Sigmoid colon (tissue), 4 donors: ENCODE measurements around the gene FMNL2.

Source experiments
- CTCF ChIP-seq, 4 experiments: fragments of 450-650 bp in 3 of 4; fragments of 200-600 bp in 1 of 4; IDR thresholded peaks; one replicate each; pipeline ENCODE4 v1.5.1; 2016 to 2019; ENCODE audit warnings: antibody characterized with exemption in 4 of 4, mild to moderate bottlenecking in 3 of 4, moderate library complexity in 2 of 4
- EP300 ChIP-seq, 4 donors: sonication (generic); formaldehyde crosslinking; IDR thresholded peaks; one replicate each; pipeline ENCODE4 v1.6.1; 2017; ENCODE audit warnings: antibody characterized with exemption in 4 of 4
- POLR2A ChIP-seq, 2 donors: fragments of 450-650 bp; IDR thresholded peaks; one replicate each; pipeline ENCODE4 v1.6.1; 2016; ENCODE audit warnings: antibody characterized with exemption in 2 of 2, mild to moderate bottlenecking in 2 of 2, moderate library complexity in 2 of 2
- POLR2AphosphoS5 ChIP-seq, 4 donors: sonication (generic); formaldehyde crosslinking; IDR thresholded peaks; one replicate each; pipeline ENCODE4 v1.6.1; 2017; ENCODE audit warnings: antibody characterized with exemption in 4 of 4

GRCh38 chr2:152525277-152525838, 190.4 kb downstream of the FMNL2 start:
- TF ChIP-seq CTCF (IDR thresholded peaks at IDR 0.05), result no peak
- TF ChIP-seq POLR2AphosphoS5 (IDR thresholded peaks at IDR 0.05), result no peak
- no peak for TF ChIP-seq EP300 (IDR thresholded peaks at IDR 0.05)
- no peak for TF ChIP-seq POLR2A (IDR thresholded peaks at IDR 0.05)
